ENCODE results near the gene HIP1. TPM values are rescaled to one million over a fixed set of nuclear protein-coding genes. Genes with fewer than 3 reads are reported as not detected.
A peak's percentile ranks its signal among the peaks of the same experiment; 100 is the strongest.

Gene HIP1
- total and polyA plus RNA-seq, 9 of the 15 experiments (the other 6 are each of a cell fraction or from before 2014, with no cell fraction given), result 2.4 to 13.7 (median 9.5) TPM

GRCh38 chr7:75740846-75741497, 2.2 kb upstream of the HIP1 start (continued):
- no peak for TF ChIP-seq HOXB6 (CRISPR knock-in tag; IDR thresholded peaks at IDR 0.05; ENCODE audit: borderline replicate concordance)
- TF ChIP-seq MECOM (CRISPR knock-in tag; IDR thresholded peaks at IDR 0.05), result no peak
- TF ChIP-seq ARID3A (IDR thresholded peaks at IDR 0.05; ENCODE audit: borderline replicate concordance, low read depth, low read length), result no peak
- TF ChIP-seq MBD1 (CRISPR knock-in tag; IDR thresholded peaks at IDR 0.05), result no peak
- TF ChIP-seq CHD4 (IDR thresholded peaks at IDR 0.05; ENCODE audit: insufficient read depth, insufficient replicate concordance, low read depth, low read length, poor library complexity, severe bottlenecking), result no peak
- TF ChIP-seq RNF219 (CRISPR knock-in tag; IDR thresholded peaks at IDR 0.05), result no peak
- TF ChIP-seq JUND (IDR thresholded peaks at IDR 0.05; ENCODE audit: borderline replicate concordance, low read depth, low read length), result peak; percentile 56
- TF ChIP-seq JUND (tag; IDR thresholded peaks at IDR 0.05; ENCODE audit: borderline replicate concordance, low read depth, low read length), result no peak
- no peak for TF ChIP-seq ELK1 (CRISPR knock-in tag; IDR thresholded peaks at IDR 0.05)
- TF ChIP-seq HMGXB4 (CRISPR knock-in tag; IDR thresholded peaks at IDR 0.05), result no peak
- TF ChIP-seq NFYB (IDR thresholded peaks at IDR 0.05; ENCODE audit: extremely low read depth, insufficient read length), result no peak
- no peak for TF ChIP-seq NFRKB (IDR thresholded peaks at IDR 0.05; ENCODE audit: low read depth)
- TF ChIP-seq ZNF134 (CRISPR knock-in tag; conservative IDR thresholded peaks at IDR 0.05), result no peak
